Sigmoid colon (tissue), 7 donors: ENCODE measurements around the gene TEN1. TPM values are rescaled to one million over a fixed set of nuclear protein-coding genes. Genes with fewer than 3 reads are reported as not detected.

Experiments used
- DNase-seq: peaks from one replicate; pipeline ENCODE4 v3.0.0-alpha.2; 2019
- H3K27ac ChIP-seq, 4 donors: fragments of 200-600 bp; sonication (generic); one replicate each; pipeline ENCODE4 v1.5.1; 2016 to 2019; ENCODE audit warnings: mild to moderate bottlenecking in 1 of 4
- H3K27me3 ChIP-seq, 3 donors: fragments of 200-600 bp; sonication (generic); one replicate each; pipeline ENCODE4 v1.5.1; 2019; ENCODE audit warnings: mild to moderate bottlenecking in 1 of 3
- H3K36me3 ChIP-seq, 4 donors: fragments of 200-600 bp; sonication (generic); one replicate each; pipeline ENCODE4 v1.5.1; 2016 to 2019
- H3K4me1 ChIP-seq, 4 donors: fragments of 200-600 bp; sonication (generic); one replicate each; pipeline ENCODE4 v1.5.1; 2017 to 2019
- H3K4me3 ChIP-seq, 4 donors: fragments of 200-600 bp; sonication (generic); one replicate each; pipeline ENCODE4 v1.5.1; 2017 to 2019; ENCODE audit warnings: mild to moderate bottlenecking in 2 of 4, moderate library complexity in 1 of 4
- H3K9me3 ChIP-seq, 4 donors: fragments of 200-600 bp in 3 of 4; sonication (generic) in 3 of 4; one replicate each; pipeline versions ENCODE4 v1.5.1 to v1.6.1; 2013 to 2019
- CTCF ChIP-seq, 4 experiments: fragments of 450-650 bp in 3 of 4; fragments of 200-600 bp in 1 of 4; IDR thresholded peaks; one replicate each; pipeline ENCODE4 v1.5.1; 2016 to 2019; ENCODE audit warnings: antibody characterized with exemption in 4 of 4, mild to moderate bottlenecking in 3 of 4, moderate library complexity in 2 of 4
- EP300 ChIP-seq, 4 donors: sonication (generic); formaldehyde crosslinking; IDR thresholded peaks; one replicate each; pipeline ENCODE4 v1.6.1; 2017; ENCODE audit warnings: antibody characterized with exemption in 4 of 4
- POLR2A ChIP-seq, 2 donors: fragments of 450-650 bp; IDR thresholded peaks; one replicate each; pipeline ENCODE4 v1.6.1; 2016; ENCODE audit warnings: antibody characterized with exemption in 2 of 2, mild to moderate bottlenecking in 2 of 2, moderate library complexity in 2 of 2
- POLR2AphosphoS5 ChIP-seq, 4 donors: sonication (generic); formaldehyde crosslinking; IDR thresholded peaks; one replicate each; pipeline ENCODE4 v1.6.1; 2017; ENCODE audit warnings: antibody characterized with exemption in 4 of 4
- WGBS, 2 donors: extraction: QIAGEN DNeasy Blood & Tissue Kit; methylation state at CpG; one replicate each; pipeline ENCODE4 v1.1.7; 2013; 5-methylcytosine and 5-hydroxymethylcytosine counted together
- intact Hi-C: fragments of 100-400 bp; cut with DNase I; formaldehyde crosslinking; loops from one replicate; pipeline ENCODE4 v1.15.1; 2023
- polyA plus RNA-seq, 3 donors: library from polyadenylated mRNA; stranded (reverse); fragments of 200-250 nt; gene quantifications; one replicate each; pipeline ENCODE4 v1.2.3, GENCODE V29; 2013
- total RNA-seq, 4 donors: library from RNA; depleted of rRNA; stranded (reverse); fragments of >200 nt; gene quantifications; one replicate each; pipeline ENCODE4 v1.1.0, GENCODE V29; 2016
- donor health status: healthy with polysubstance abuse.
- donor health status: Bipolar disorder and iron deficiency.
- donor health status: healthy.

The TEN1 gene
- total and polyA plus RNA-seq, 7 donors: 5.3 to 78.8 (median 14.8) TPM

DNA sequence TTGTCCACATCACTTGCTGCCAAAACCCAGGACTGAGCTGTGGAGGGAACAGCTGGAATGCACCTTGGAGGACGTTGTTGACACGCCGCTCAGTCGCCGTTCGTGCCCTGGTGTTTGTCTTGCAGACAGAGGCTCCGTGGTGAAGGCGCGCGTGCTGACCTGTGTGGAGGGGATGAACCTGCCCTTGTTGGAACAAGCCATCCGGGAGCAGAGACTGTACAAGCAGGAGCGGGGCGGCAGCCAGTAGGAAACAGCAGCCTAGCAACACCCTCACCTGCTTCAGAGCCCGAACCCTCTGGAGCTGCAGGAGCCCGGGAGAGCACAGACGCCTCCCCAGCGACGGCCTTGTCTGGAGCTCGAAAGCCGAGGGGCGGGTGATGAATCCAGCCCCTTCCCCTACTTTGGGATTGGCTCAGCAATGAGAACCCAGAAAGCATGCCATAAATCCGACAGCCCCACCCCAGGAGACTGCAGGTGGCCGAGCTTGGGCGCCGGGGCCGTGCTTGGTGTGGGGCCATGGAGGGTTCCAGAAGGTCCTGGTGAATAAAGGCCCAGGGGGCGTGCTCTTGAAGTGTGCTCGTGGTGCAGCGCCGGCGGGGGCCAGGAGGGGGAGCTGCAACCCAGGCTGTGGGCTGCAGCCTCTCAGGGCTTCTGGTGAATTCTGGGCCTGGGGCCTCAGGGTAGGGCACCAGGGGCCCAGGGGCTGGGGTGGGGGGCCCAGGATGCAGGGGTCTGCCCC, 21.1 kb downstream of the TEN1 start:
- Histone ChIP-seq H3K27me3 (no peaks in the 10 kb centered on the region), H3K9me3 (no peaks in the 10 kb centered on the region), H3K36me3 (peaks cover 0 to 8% (median 2%) of the 10 kb centered on the region in 4 donors), H3K4me1 (peaks cover 0 to 17% (median 4%) of the 10 kb centered on the region in 4 donors), H3K4me3 (no peak overlapping the region), H3K27ac (peak overlapping the region in 1 of 4 donors; percentile 3)
- 17 to 60% methylated on average over 31 of the region's 31 CpGs for WGBS, 2 donors
- no peak for TF ChIP-seq EP300 (IDR thresholded peaks at IDR 0.05)
- peak in 3 of 4 experiments; percentile 43 to 77 (median 64) for TF ChIP-seq CTCF (IDR thresholded peaks at IDR 0.05)
- intact Hi-C loops: loop anchor here (5.0 to 10.0 kb wide), 2 partner anchors 185 to 277 kb away; no protein-coding TSS in a partner anchor
- no peak for DNase-seq

- peak within 1 kb of the TSS in 1 of 4 donors; percentile 3 for H3K27ac ChIP-seq
- TF ChIP-seq POLR2AphosphoS5 (IDR thresholded peaks at IDR 0.05): no peak
- peak in 1 of 4 experiments; percentile 6 for TF ChIP-seq CTCF (IDR thresholded peaks at IDR 0.05)
- no peak for TF ChIP-seq POLR2A (IDR thresholded peaks at IDR 0.05)
- TF ChIP-seq EP300 (IDR thresholded peaks at IDR 0.05): no peak
- no peak within 1 kb of the TSS for H3K4me3 ChIP-seq
- peaks cover 0 to 25% (median 4%) of the 10 kb centered on the region in 4 donors for H3K4me1 ChIP-seq
- no peak for DNase-seq
- H3K27me3 ChIP-seq: no peaks in the 10 kb centered on the region
- no peaks in the 10 kb centered on the region for H3K9me3 ChIP-seq
- H3K36me3 ChIP-seq: peaks cover 0 to 4% (median 0%) of the 10 kb centered on the region in 4 donors
- intact Hi-C loops: loop anchor here (5.0 to 10.0 kb wide), 2 partner anchors 184 to 276 kb away; no protein-coding TSS in a partner anchor
- WGBS, 2 donors: 40 to 79% methylated on average over 21 of the region's 21 CpGs
These were observed 21.9 kb downstream of the TEN1 start, which contains the start of gene CDK3 for GRCh38 chr17:76000755-76001521. Gene CDK3, plus strand, starts transcription at chr17:76000855. Its CDS starts 571 bp downstream, at chr17:76001426.

- intact Hi-C loops: loop anchor here (5.0 to 10.0 kb wide), 2 partner anchors 183 to 275 kb away; no protein-coding TSS in a partner anchor
- H3K4me3 ChIP-seq: no peak overlapping the region
These were observed 23.1 kb downstream of the TEN1 start for GRCh38 chr17:76002100-76002499.

GRCh38 chr17:76003915-76004314, 24.9 kb downstream of the TEN1 start:
- H3K9me3 ChIP-seq: no peaks in the 10 kb centered on the region
- WGBS, 2 donors: 66 to 85% methylated on average over 6 of the region's 6 CpGs
- TF ChIP-seq EP300 (IDR thresholded peaks at IDR 0.05) (no peak), POLR2AphosphoS5 (IDR thresholded peaks at IDR 0.05) (no peak), CTCF (IDR thresholded peaks at IDR 0.05) (no peak), POLR2A (IDR thresholded peaks at IDR 0.05) (no peak)
- H3K27ac ChIP-seq: no peak overlapping the region
- peaks cover 0 to 4% (median 0%) of the 10 kb centered on the region in 4 donors for H3K36me3 ChIP-seq
- H3K4me1 ChIP-seq: peaks cover 0 to 19% (median 2%) of the 10 kb centered on the region in 4 donors
- intact Hi-C loops: loop anchor here (5.0 to 10.0 kb wide), 2 partner anchors 181 to 273 kb away; no protein-coding TSS in a partner anchor
- H3K4me3 ChIP-seq: no peak overlapping the region
- H3K27me3 ChIP-seq: no peaks in the 10 kb centered on the region
- no peak for DNase-seq

More at GRCh38 chr17:76002100-76002499, 23.1 kb downstream of the TEN1 start:
- DNase-seq: no peak
- no peak overlapping the region for H3K27ac ChIP-seq
- H3K36me3 ChIP-seq: peaks cover 0 to 4% (median 0%) of the 10 kb centered on the region in 4 donors
- H3K4me1 ChIP-seq: peaks cover 0 to 21% (median 2%) of the 10 kb centered on the region in 4 donors
- H3K9me3 ChIP-seq: no peaks in the 10 kb centered on the region
- no peak for TF ChIP-seq POLR2AphosphoS5 (IDR thresholded peaks at IDR 0.05)
- TF ChIP-seq EP300 (IDR thresholded peaks at IDR 0.05): no peak
- no peak for TF ChIP-seq POLR2A (IDR thresholded peaks at IDR 0.05)
- WGBS, 2 donors: 96 to 97% methylated on average over 12 of the region's 12 CpGs
- H3K27me3 ChIP-seq: no peaks in the 10 kb centered on the region
